ENCODE data around the gene OR51B2.

Gene OR51B2

DNA sequence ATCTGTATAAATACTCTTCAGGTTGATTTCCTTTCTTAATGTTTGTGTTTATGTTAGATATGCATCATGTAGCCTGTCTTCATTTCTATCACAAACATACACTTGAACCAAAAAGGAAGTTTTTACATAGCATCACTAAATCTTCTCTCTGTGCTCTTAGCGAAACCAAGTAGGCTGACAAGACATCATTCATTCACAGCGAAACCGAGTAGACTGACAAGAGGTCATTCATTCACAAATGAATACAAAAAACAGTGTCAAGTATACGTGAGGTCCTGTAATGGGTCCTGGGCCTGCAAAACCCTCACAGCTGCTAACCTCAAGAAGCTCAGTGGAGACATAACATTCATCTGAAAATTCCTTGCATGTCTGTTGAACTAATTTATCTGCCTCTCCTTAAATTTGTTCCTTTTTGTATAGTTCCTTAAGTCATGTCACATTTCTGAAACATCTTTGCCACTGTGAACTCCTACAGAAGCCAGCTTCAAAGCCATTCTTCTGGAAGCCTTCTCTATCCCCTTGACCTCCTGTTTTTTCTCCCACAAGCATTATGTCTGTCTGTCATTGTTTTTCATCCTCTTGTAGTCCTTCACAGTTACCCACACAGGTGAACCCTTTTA lies 44.5 kb downstream of the OR51B2 start:
- no peak overlapping the region for H3K27ac ChIP-seq
- TF ChIP-seq ZFX (IDR thresholded peaks at IDR 0.05), result no peak
- TF ChIP-seq, protein P1, sequence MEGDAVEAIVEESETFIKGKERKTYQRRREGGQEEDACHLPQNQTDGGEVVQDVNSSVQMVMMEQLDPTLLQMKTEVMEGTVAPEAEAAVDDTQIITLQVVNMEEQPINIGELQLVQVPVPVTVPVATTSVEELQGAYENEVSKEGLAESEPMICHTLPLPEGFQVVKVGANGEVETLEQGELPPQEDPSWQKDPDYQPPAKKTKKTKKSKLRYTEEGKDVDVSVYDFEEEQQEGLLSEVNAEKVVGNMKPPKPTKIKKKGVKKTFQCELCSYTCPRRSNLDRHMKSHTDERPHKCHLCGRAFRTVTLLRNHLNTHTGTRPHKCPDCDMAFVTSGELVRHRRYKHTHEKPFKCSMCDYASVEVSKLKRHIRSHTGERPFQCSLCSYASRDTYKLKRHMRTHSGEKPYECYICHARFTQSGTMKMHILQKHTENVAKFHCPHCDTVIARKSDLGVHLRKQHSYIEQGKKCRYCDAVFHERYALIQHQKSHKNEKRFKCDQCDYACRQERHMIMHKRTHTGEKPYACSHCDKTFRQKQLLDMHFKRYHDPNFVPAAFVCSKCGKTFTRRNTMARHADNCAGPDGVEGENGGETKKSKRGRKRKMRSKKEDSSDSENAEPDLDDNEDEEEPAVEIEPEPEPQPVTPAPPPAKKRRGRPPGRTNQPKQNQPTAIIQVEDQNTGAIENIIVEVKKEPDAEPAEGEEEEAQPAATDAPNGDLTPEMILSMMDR (conservative IDR thresholded peaks at IDR 0.05), result no peak

DNA sequence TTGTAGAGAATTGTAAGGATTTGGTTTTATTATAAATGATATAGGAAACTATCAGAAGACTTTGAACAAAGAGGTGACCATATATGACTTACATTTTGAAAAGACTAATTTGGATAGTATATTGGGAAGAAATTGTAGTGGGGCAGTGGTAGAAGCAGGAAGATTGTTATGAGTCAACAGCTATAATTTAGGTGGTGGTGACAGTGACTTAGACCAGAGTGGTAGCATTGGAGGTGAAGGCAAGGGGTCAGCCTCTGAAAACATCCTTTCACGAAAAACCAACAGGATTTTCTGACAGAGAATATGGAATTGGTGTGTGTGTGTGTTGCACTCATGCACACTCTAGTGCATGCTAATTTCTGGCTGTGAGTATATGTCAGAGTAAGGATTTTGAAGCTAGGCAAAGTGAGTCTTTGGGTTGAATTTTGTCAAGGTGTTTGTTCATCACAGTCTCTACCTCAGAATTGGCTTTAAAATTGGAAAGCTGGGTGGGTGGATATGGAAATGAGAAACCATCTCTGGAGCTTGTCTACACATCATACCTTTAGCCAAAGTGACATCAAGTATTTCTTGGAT lies 46.2 kb downstream of the OR51B2 start:
- no peak for TF ChIP-seq ZFX (IDR thresholded peaks at IDR 0.05)
- TF ChIP-seq, protein P1 (conservative IDR thresholded peaks at IDR 0.05), result no peak
- no peak overlapping the region for H3K27ac ChIP-seq

DNA sequence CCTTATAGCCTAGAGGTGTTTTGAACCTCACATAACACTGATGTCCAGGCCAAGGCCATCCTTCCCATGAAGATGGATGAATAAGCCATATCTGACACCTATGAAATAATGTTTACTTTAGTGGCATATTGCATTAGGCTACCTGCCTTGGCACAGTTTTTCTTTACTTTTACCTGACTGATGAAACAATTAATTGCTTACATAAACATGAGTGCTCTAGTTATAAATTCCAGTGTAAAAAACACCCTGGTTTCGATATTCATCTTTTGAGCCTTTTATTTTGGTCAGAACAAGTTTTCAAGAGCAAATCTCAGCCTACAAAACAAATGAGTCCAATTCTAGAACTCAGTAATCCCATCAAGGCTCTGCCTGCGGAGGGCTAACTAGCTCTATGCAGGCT lies 47.4 kb downstream of the OR51B2 start:
- no peak overlapping the region for H3K27ac ChIP-seq
- TF ChIP-seq, protein P1 (conservative IDR thresholded peaks at IDR 0.05), result no peak

DNA sequence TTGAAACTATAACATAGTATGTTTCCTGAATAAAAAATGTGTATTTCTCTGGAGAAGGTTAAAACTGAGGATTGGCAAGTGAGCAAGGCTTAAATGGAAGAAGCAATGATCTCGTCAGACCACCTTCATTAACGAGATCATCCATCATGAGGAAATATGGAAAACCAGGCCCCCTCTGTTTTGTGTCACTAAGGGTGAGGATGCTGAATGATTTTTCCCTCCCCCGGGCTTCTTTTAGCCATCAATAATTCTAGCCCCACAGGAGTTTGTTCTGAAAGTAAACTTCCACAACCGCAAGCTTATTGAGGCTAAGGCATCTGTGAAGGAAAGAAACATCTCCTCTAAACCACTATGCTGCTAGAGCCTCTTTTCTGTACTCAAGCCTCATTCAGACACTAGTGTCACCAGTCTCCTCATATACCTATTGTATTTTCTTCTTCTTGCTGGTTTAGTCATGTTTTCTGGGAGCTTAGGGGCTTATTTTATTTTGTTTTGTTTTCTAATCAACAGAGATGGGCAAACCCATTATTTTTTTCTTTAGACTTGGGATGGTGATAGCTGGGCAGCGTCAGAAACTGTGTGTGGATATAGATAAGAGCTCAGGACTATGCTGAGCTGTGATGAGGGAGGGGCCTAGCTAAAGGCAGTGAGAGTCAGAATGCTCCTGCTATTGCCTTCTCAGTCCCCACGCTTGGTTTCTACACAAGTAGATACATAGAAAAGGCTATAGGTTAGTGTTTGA lies 48.6 kb downstream of the OR51B2 start:
- no peak for TF ChIP-seq ZFX (IDR thresholded peaks at IDR 0.05)
- TF ChIP-seq, protein P1 (conservative IDR thresholded peaks at IDR 0.05), result no peak
- H3K27ac ChIP-seq, result no peak overlapping the region

DNA sequence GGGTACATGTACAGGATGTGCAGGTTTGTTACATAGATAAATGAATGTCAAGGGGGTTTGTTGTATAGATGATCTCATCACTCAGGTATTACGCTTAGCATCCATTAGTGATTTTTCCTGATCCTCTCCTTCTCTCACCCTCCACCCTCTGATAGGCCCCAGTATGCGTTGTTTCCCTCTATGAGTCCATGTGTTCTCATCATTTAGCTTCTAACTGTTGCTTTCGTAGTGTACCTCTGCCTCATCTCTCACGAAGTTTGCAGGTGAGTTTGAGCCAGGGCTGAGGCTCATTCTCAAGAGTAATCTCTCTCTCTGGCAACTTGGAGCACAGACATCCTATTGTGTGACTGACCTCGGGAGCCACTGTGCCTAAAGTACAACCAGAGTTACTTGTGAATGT lies 49.7 kb downstream of the OR51B2 start:
- H3K27ac ChIP-seq, result no peak overlapping the region
- TF ChIP-seq, protein P1 (conservative IDR thresholded peaks at IDR 0.05), result no peak
- no peak for TF ChIP-seq ZFX (IDR thresholded peaks at IDR 0.05)

All from C4-2B (cell line).